Heart left ventricle (tissue), 13 donors: ENCODE measurements around the gene SLC30A4.

Experiments
- POLR2A ChIP-seq, 2 donors: fragments of 450-650 bp; IDR thresholded peaks; one replicate each; pipeline ENCODE4 v1.6.1; 2017; ENCODE audit warnings: antibody characterized with exemption in 2 of 2, mild to moderate bottlenecking in 2 of 2, moderate library complexity in 2 of 2
- TF ChIP-seq, protein P1 (sequence below), 12 donors: fragments of 200-600 bp; sonication (generic) in 4 of 12; IDR thresholded peaks; one replicate each; pipeline versions ENCODE4 v1.5.0 to v1.8.0; 2018 to 2022; ENCODE audit warnings: antibody characterized with exemption in 12 of 12, mild to moderate bottlenecking in 5 of 12
- donor health status: ischemic (EF 13 %, LVEDD 7.1; RV severe dilation, severe dysfunction).
- donor health status: DM: no; HTN: yes; CAD: no.
- donor health status: DM: no; HTN: no; CAD: no.
- donor health status: ischemic (EF 25% LVEDD 6.9; RV normal size, moderate dysfunction).
- donor health status: ischemic (EF 25% LVEDD 5.7; RV mildly dilated, moderate dysfunction).
- donor health status: ischemic (EF 35%, LVEDD 5.7; RV mildly dilated, moderate dysfunction).
- donor health status: nonischemic (EF 11% LVEDD 7.7; RV severe dilation, severe dysfunction).
- donor health status: DM: yes; HTN: yes; CAD: no.
- donor health status: PGD.
- donor health status: ischemic (EF 29% LVEDD 5.4; RV normal size, mild dysfunction).
- donor health status: nonischemic (EF 23%, LVEDD 6.1; RV moderate dilation, normal function).

DNA sequence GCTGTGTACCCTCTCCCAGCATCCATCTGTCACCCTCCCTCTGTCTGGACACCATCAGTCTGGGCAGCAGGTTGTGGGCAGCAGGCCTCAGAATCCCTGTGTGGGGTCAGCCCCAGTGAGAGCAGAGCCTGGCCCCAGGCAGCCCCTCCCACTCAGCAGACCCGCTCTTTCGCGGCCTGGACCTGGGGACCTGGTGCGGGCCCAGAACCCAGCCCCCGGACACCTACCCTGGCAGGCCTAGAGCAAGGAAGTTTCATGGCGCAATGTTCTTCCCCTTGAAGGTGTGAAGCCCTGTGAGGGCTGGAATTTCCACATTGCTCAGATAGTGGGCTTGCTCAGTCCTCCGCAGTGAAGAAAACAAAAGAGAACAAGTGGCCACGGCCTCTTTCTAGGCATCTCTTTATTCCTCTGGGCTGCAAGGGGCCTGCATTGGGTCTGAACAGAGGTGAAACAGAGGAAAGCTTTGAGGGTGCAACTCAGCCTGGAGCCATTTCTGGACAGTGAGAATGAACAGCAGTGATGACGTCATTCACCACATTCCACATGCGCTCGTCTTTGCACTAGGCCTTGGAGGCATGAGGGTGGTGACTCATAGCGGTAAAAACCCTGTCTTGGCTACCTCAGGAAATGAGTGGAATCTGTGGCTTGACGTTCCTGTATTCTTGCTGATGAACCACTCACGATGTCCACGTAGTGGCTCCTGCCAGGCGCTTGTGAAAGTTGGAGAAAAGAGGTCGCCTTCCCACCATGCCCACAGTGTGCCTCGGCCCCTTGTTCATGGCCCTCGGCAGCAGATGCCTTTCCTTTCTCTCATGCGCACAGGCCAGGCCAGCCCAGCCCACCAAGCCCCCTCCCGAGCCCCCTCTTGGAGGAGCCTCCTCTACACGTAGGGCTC is 66.1 kb downstream of the SLC30A4 start:
- no peak for TF ChIP-seq POLR2A (IDR thresholded peaks at IDR 0.05)
- TF ChIP-seq, protein P1, sequence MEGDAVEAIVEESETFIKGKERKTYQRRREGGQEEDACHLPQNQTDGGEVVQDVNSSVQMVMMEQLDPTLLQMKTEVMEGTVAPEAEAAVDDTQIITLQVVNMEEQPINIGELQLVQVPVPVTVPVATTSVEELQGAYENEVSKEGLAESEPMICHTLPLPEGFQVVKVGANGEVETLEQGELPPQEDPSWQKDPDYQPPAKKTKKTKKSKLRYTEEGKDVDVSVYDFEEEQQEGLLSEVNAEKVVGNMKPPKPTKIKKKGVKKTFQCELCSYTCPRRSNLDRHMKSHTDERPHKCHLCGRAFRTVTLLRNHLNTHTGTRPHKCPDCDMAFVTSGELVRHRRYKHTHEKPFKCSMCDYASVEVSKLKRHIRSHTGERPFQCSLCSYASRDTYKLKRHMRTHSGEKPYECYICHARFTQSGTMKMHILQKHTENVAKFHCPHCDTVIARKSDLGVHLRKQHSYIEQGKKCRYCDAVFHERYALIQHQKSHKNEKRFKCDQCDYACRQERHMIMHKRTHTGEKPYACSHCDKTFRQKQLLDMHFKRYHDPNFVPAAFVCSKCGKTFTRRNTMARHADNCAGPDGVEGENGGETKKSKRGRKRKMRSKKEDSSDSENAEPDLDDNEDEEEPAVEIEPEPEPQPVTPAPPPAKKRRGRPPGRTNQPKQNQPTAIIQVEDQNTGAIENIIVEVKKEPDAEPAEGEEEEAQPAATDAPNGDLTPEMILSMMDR (IDR thresholded peaks at IDR 0.05) = no peak
